ENCODE measurements around the gene ARHGAP4. TPM values are rescaled to one million over a fixed set of nuclear protein-coding genes. Genes with fewer than 3 reads are reported as not detected.

ARHGAP4 gene
- total RNA-seq, 1 experiment from 2014 or later = 67.4 TPM

GRCh38 chrX:153938226-153938786 is 12.2 kb upstream of the ARHGAP4 start:
- Histone ChIP-seq H2AFZ (ENCODE audit: low read depth, low read length, poor library complexity, severe bottlenecking) (no peak overlapping the region), H3K79me2 (ENCODE audit: insufficient read depth, low read length) (peaks cover 13% of the 10 kb centered on the region), H3K27ac (ENCODE audit: low read depth, low read length) (no peak overlapping the region), H3K4me1 (ENCODE audit: control insufficient read depth in 1 of 2, insufficient read depth in 2 of 2, low read length in 2 of 2) (peaks cover 3 to 12% of the 10 kb centered on the region in 2 experiments; a peak in 1 of 4 replicates), H3K9ac (ENCODE audit: low read length) (no peak overlapping the region), H3K27me3 (ENCODE audit: insufficient read depth, low read length) (no peaks in the 10 kb centered on the region), H4K20me1 (ENCODE audit: insufficient read depth) (no peaks in the 10 kb centered on the region), H3K36me3 (ENCODE audit: control insufficient read depth in 1 of 2, insufficient read depth in 2 of 2, low read length in 2 of 2) (no peaks in the 10 kb centered on the region), H3K9me2 (ENCODE audit: insufficient read depth) (no peaks in the 10 kb centered on the region), H3K9me3 (ENCODE audit: control insufficient read depth in 1 of 2, insufficient read depth in 1 of 2, low read depth in 1 of 2, low read length in 2 of 2) (no peaks in the 10 kb centered on the region), H3K4me3 (replicated peaks in 1 of 2; ENCODE audit: low read depth in 1 of 2, low read length in 2 of 2) (no peak overlapping the region), H3K4me2 (ENCODE audit: low read length) (no peak overlapping the region)
- intact Hi-C loops (cut with micrococcal nuclease) = no loop called here
- ChIA-PET CTCF (interaction anchor here (1.0 kb wide), 1 partner anchor 9 kb away, joined by 3 read pairs; no protein-coding TSS in a partner anchor), POLR2A (no interaction called here), RAD21 (ENCODE audit: low non-redundant PET in 1 of 2, low total read pairs in 2 of 2, uncharacterized antibody in 2 of 2, unreplicated experiment in 2 of 2) (no interaction called here)
- TF ChIP-seq CEBPB (IDR thresholded peaks at IDR 0.05; ENCODE audit: low read depth) = no peak
- 0 out of 6 replicates have a peak, but pooled peaks of 1 of the 3 experiments have one; percentile 9 for TF ChIP-seq CTCF (IDR thresholded peaks at IDR 0.05 in 2 of 3, conservative IDR thresholded peaks at IDR 0.05 in 1 of 3; ENCODE audit: borderline replicate concordance in 1 of 3, insufficient read depth in 1 of 3, low read depth in 2 of 3, low read length in 2 of 3)
- no TSS peak for BruUV-seq (replicated peaks)
- ATAC-seq (no peak), DNase-seq (ENCODE audit: low read depth, low spot score) (no peak)

- no peaks in the 10 kb centered on the region for H3K9me2 ChIP-seq (ENCODE audit: insufficient read depth)
- H3K27me3 ChIP-seq (ENCODE audit: insufficient read depth, low read length) = no peaks in the 10 kb centered on the region
- ChIA-PET RAD21 (ENCODE audit: low non-redundant PET in 1 of 2, low total read pairs in 2 of 2, uncharacterized antibody in 2 of 2, unreplicated experiment in 2 of 2) (no interaction called here), POLR2A (no interaction called here), CTCF (interaction anchor here (1.7 kb wide), 1 partner anchor 10 kb away, joined by 6 read pairs; no protein-coding TSS in a partner anchor)
- H2AFZ ChIP-seq (ENCODE audit: low read depth, low read length, poor library complexity, severe bottlenecking) = no peak overlapping the region
- peaks cover 3 to 12% of the 10 kb centered on the region in 2 experiments; a peak in 1 of 4 replicates for H3K4me1 ChIP-seq (ENCODE audit: control insufficient read depth in 1 of 2, insufficient read depth in 2 of 2, low read length in 2 of 2)
- ATAC-seq (no peak), DNase-seq (ENCODE audit: low read depth, low spot score) (no peak)
- H3K79me2 ChIP-seq (ENCODE audit: insufficient read depth, low read length) = peaks cover 24% of the 10 kb centered on the region
- no peak overlapping the region for H3K9ac ChIP-seq (ENCODE audit: low read length)
- TF ChIP-seq ELF1 (IDR thresholded peaks at IDR 0.05; ENCODE audit: borderline replicate concordance, low read depth) (no peak), SP1 (IDR thresholded peaks at IDR 0.05; ENCODE audit: low read depth) (no peak), SIN3A (IDR thresholded peaks at IDR 0.05; ENCODE audit: low read depth) (no peak), JUND (IDR thresholded peaks at IDR 0.05) (no peak), RAD21 (IDR thresholded peaks at IDR 0.05; ENCODE audit: low read depth) (no peak), ZFX (IDR thresholded peaks at IDR 0.05) (no peak), CEBPB (IDR thresholded peaks at IDR 0.05; ENCODE audit: low read depth) (no peak), POLR2A (IDR thresholded peaks at IDR 0.05; ENCODE audit: borderline replicate concordance, extremely low read depth, insufficient read depth, insufficient read length) (no peak), ZBTB33 (IDR thresholded peaks at IDR 0.05; ENCODE audit: extremely low read depth, insufficient replicate concordance, low read length) (no peak), EZH2phosphoT487 (IDR thresholded peaks at IDR 0.05; ENCODE audit: borderline replicate concordance) (no peak)
- TF ChIP-seq, protein P1, sequence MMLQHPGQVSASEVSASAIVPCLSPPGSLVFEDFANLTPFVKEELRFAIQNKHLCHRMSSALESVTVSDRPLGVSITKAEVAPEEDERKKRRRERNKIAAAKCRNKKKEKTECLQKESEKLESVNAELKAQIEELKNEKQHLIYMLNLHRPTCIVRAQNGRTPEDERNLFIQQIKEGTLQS (IDR thresholded peaks at IDR 0.05) = no peak
- no peaks in the 10 kb centered on the region for H3K9me3 ChIP-seq (ENCODE audit: control insufficient read depth in 1 of 2, insufficient read depth in 1 of 2, low read depth in 1 of 2, low read length in 2 of 2)
- no peak overlapping the region for H3K27ac ChIP-seq (ENCODE audit: low read depth, low read length)
- no TSS peak for BruUV-seq (replicated peaks)
- H4K20me1 ChIP-seq (ENCODE audit: insufficient read depth) = no peaks in the 10 kb centered on the region
- intact Hi-C loops (cut with micrococcal nuclease) = no loop called here
- H3K36me3 ChIP-seq (ENCODE audit: control insufficient read depth in 1 of 2, insufficient read depth in 2 of 2, low read length in 2 of 2) = no peaks in the 10 kb centered on the region
- H3K4me2 ChIP-seq (ENCODE audit: low read length) = no peak overlapping the region
- no peak overlapping the region for H3K4me3 ChIP-seq (replicated peaks in 1 of 2; ENCODE audit: low read depth in 1 of 2, low read length in 2 of 2)
Observed at GRCh38 chrX:153937056-153937455, 11.0 kb upstream of the ARHGAP4 start.
